ENCODE data around the gene DDX10. TPM values are rescaled to one million over a fixed set of nuclear protein-coding genes. Genes with fewer than 3 reads are reported as not detected.

DDX10 gene
- total and polyA plus RNA-seq, 2 experiments from 2014 or later, result 32.4 to 37.8 TPM

GRCh38 chr11:108938604-108939003 lies 273.7 kb downstream of the DDX10 start:
- H3K4me3 Mint-ChIP-seq, result no peak overlapping the region
- no peak for TF ChIP-seq EZH2 (IDR thresholded peaks at IDR 0.05; ENCODE audit: low read depth, unreplicated experiment)
- TF ChIP-seq ZNF114 (CRISPR knock-in tag; IDR thresholded peaks at IDR 0.05), result no peak
- no peak for TF ChIP-seq NANOG (IDR thresholded peaks at IDR 0.05; ENCODE audit: borderline replicate concordance)
- TF ChIP-seq CTCF (conservative IDR thresholded peaks at IDR 0.05; ENCODE audit: low read depth in 2 of 2), result no peak
- no peak for TF ChIP-seq ZNF331 (CRISPR knock-in tag; IDR thresholded peaks at IDR 0.05; ENCODE audit: low read depth)
- TF ChIP-seq ETS1 (IDR thresholded peaks at IDR 0.05), result no peak
- no peak for TF ChIP-seq STAT1 (IDR thresholded peaks at IDR 0.05; ENCODE audit: unreplicated experiment)
- no peak for TF ChIP-seq CREB1 (CRISPR knock-in tag; IDR thresholded peaks at IDR 0.05; ENCODE audit: low read depth)
- no peak for TF ChIP-seq EZH2phosphoT487 (IDR thresholded peaks at IDR 0.05; ENCODE audit: unreplicated experiment)
- TF ChIP-seq POLR2AphosphoS5 (IDR thresholded peaks at IDR 0.05; ENCODE audit: low read depth), result no peak
- TF ChIP-seq, protein P1, sequence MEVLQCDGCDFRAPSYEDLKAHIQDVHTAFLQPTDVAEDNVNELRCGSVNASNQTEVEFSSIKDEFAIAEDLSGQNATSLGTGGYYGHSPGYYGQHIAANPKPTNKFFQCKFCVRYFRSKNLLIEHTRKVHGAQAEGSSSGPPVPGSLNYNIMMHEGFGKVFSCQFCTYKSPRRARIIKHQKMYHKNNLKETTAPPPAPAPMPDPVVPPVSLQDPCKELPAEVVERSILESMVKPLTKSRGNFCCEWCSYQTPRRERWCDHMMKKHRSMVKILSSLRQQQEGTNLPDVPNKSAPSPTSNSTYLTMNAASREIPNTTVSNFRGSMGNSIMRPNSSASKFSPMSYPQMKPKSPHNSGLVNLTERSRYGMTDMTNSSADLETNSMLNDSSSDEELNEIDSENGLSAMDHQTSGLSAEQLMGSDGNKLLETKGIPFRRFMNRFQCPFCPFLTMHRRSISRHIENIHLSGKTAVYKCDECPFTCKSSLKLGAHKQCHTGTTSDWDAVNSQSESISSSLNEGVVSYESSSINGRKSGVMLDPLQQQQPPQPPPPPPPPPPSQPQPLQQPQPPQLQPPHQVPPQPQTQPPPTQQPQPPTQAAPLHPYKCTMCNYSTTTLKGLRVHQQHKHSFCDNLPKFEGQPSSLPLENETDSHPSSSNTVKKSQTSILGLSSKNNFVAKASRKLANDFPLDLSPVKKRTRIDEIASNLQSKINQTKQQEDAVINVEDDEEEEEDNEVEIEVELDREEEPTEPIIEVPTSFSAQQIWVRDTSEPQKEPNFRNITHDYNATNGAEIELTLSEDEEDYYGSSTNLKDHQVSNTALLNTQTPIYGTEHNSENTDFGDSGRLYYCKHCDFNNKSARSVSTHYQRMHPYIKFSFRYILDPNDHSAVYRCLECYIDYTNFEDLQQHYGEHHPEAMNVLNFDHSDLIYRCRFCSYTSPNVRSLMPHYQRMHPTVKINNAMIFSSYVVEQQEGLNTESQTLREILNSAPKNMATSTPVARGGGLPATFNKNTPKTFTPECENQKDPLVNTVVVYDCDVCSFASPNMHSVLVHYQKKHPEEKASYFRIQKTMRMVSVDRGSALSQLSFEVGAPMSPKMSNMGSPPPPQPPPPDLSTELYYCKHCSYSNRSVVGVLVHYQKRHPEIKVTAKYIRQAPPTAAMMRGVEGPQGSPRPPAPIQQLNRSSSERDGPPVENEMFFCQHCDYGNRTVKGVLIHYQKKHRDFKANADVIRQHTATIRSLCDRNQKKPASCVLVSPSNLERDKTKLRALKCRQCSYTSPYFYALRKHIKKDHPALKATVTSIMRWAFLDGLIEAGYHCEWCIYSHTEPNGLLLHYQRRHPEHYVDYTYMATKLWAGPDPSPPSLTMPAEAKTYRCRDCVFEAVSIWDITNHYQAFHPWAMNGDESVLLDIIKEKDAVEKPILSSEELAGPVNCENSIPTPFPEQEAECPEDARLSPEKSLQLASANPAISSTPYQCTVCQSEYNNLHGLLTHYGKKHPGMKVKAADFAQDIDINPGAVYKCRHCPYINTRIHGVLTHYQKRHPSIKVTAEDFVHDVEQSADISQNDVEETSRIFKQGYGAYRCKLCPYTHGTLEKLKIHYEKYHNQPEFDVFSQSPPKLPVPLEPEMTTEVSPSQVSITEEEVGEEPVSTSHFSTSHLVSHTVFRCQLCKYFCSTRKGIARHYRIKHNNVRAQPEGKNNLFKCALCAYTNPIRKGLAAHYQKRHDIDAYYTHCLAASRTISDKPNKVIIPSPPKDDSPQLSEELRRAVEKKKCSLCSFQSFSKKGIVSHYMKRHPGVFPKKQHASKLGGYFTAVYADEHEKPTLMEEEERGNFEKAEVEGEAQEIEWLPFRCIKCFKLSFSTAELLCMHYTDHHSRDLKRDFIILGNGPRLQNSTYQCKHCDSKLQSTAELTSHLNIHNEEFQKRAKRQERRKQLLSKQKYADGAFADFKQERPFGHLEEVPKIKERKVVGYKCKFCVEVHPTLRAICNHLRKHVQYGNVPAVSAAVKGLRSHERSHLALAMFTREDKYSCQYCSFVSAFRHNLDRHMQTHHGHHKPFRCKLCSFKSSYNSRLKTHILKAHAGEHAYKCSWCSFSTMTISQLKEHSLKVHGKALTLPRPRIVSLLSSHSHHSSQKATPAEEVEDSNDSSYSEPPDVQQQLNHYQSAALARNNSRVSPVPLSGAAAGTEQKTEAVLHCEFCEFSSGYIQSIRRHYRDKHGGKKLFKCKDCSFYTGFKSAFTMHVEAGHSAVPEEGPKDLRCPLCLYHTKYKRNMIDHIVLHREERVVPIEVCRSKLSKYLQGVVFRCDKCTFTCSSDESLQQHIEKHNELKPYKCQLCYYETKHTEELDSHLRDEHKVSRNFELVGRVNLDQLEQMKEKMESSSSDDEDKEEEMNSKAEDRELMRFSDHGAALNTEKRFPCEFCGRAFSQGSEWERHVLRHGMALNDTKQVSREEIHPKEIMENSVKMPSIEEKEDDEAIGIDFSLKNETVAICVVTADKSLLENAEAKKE (CRISPR knock-in tag; IDR thresholded peaks at IDR 0.05), result no peak
- no peak for TF ChIP-seq REST (IDR thresholded peaks at IDR 0.05; ENCODE audit: unreplicated experiment)
- TF ChIP-seq JUNB (IDR thresholded peaks at IDR 0.05; ENCODE audit: unreplicated experiment), result no peak
- peaks cover 8% of the 10 kb centered on the region; the same call in 2 of the 3 replicates for H3K36me3 Mint-ChIP-seq (ENCODE audit: low read depth)
- H3K4me1 Mint-ChIP-seq, result peaks cover 24% of the 10 kb centered on the region
- Histone ChIP-seq H3K36me3 (ENCODE audit: insufficient read depth) (no peaks in the 10 kb centered on the region), H3K9me2 (ENCODE audit: insufficient read depth) (no peaks in the 10 kb centered on the region; the same call in 1 of the 2 replicates), H3K4me1 (ENCODE audit: insufficient read depth) (peaks cover 16% of the 10 kb centered on the region), H3K4me3 (no peak overlapping the region), H3K79me2 (replicated peaks; ENCODE audit: insufficient read depth) (no peaks in the 10 kb centered on the region), H3K4me2 (no peak overlapping the region), H4K20me1 (replicated peaks; ENCODE audit: insufficient read depth) (no peaks in the 10 kb centered on the region), H3F3A (replicated peaks; ENCODE audit: low read depth) (no peaks in the 10 kb centered on the region), H3K27me3 (ENCODE audit: insufficient read depth) (no peaks in the 10 kb centered on the region), H2AFZ (no peak overlapping the region), H3K27ac (ENCODE audit: low read depth) (no peak overlapping the region)
- H3K27me3 Mint-ChIP-seq (ENCODE audit: insufficient read depth, low read depth, poor library complexity), result peaks cover 3% of the 10 kb centered on the region
- ATAC-seq (no peak), DNase-seq (ENCODE audit: low spot score) (no peak)
- 0 out of 2 replicates have a peak overlapping the region, but pooled peaks have one; percentile 49 for H3K27ac Mint-ChIP-seq
- H3K9me3 Mint-ChIP-seq, result no peaks in the 10 kb centered on the region
